Lower leg skin (tissue), 4 donors: ENCODE results near the gene CDK17. TPM values are rescaled to one million over a fixed set of nuclear protein-coding genes. Genes with fewer than 3 reads are reported as not detected.

Experiments
- DNase-seq, 2 donors: peaks; one replicate each; pipeline ENCODE4 v3.0.0-alpha.2; 2019; ENCODE audit warnings: low spot score in 2 of 2
- H3K4me3 ChIP-seq: fragments of 200-600 bp; sonication (generic); 2 replicates; pipeline ENCODE4 v1.5.1; 2017; ENCODE audit warnings: mild to moderate bottlenecking, low read depth; ENCODE audit not compliant: poor library complexity, severe bottlenecking
- POLR2A ChIP-seq, 2 donors: fragments of 450-650 bp; IDR thresholded peaks; one replicate each; pipeline ENCODE4 v1.6.1; 2016 to 2017; ENCODE audit warnings: antibody characterized with exemption in 2 of 2, mild to moderate bottlenecking in 1 of 2, moderate library complexity in 1 of 2
- WGBS, 2 donors: methylation state at CpG; one replicate each; pipeline ENCODE4 v1.1.5; 2018; 5-methylcytosine and 5-hydroxymethylcytosine counted together
- intact Hi-C: fragments of 100-400 bp; cut with DNase I; formaldehyde crosslinking; loops from one replicate; pipeline ENCODE4 v1.15.0; 2023; ENCODE audit warnings: low total_unique reads
- total RNA-seq, 4 donors: library from RNA; depleted of rRNA; stranded (reverse); fragments of >200 nt; gene quantifications; one replicate each; pipeline ENCODE4 v1.1.0, GENCODE V29; 2016
- TF ChIP-seq, protein P1 (sequence below), 3 donors: fragments of 450-650 bp; IDR thresholded peaks; one replicate each; pipeline ENCODE4 v1.5.1; 2016; ENCODE audit warnings: antibody characterized with exemption in 3 of 3, mild to moderate bottlenecking in 3 of 3, moderate library complexity in 2 of 3

Gene CDK17
- total RNA-seq, 4 donors from 2014 or later: 27.3 to 41.9 (median 30.8) TPM

DNA sequence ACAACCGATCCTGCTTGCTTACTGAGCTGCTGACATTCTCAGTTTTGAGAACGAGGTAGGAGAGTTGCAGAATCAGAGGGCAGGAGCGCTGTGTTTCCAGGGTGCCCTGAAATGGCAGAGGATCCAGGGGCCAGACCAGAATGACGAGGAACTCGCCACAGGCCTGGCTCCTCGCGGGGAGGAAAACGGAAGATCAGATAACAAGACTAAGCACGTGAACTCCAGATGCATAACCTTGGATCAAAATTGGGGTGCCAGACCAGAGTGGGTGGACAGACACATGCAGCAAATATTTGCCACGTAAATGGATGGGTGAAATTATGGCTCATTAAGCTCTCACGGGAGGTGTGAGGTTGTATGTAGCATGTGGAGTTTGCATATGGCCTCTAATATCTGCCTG lies 159.6 kb downstream of the CDK17 start:
- intact Hi-C loops: no loop called here
- H3K4me3 ChIP-seq: no peak overlapping the region
- DNase-seq: peak in 1 of 2 donors; percentile 79
- 53 to 61% methylated on average over 11 of the region's 11 CpGs for WGBS, 2 donors
- TF ChIP-seq, protein P1, sequence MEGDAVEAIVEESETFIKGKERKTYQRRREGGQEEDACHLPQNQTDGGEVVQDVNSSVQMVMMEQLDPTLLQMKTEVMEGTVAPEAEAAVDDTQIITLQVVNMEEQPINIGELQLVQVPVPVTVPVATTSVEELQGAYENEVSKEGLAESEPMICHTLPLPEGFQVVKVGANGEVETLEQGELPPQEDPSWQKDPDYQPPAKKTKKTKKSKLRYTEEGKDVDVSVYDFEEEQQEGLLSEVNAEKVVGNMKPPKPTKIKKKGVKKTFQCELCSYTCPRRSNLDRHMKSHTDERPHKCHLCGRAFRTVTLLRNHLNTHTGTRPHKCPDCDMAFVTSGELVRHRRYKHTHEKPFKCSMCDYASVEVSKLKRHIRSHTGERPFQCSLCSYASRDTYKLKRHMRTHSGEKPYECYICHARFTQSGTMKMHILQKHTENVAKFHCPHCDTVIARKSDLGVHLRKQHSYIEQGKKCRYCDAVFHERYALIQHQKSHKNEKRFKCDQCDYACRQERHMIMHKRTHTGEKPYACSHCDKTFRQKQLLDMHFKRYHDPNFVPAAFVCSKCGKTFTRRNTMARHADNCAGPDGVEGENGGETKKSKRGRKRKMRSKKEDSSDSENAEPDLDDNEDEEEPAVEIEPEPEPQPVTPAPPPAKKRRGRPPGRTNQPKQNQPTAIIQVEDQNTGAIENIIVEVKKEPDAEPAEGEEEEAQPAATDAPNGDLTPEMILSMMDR (IDR thresholded peaks at IDR 0.05): no peak
- no peak for TF ChIP-seq POLR2A (IDR thresholded peaks at IDR 0.05)

DNA sequence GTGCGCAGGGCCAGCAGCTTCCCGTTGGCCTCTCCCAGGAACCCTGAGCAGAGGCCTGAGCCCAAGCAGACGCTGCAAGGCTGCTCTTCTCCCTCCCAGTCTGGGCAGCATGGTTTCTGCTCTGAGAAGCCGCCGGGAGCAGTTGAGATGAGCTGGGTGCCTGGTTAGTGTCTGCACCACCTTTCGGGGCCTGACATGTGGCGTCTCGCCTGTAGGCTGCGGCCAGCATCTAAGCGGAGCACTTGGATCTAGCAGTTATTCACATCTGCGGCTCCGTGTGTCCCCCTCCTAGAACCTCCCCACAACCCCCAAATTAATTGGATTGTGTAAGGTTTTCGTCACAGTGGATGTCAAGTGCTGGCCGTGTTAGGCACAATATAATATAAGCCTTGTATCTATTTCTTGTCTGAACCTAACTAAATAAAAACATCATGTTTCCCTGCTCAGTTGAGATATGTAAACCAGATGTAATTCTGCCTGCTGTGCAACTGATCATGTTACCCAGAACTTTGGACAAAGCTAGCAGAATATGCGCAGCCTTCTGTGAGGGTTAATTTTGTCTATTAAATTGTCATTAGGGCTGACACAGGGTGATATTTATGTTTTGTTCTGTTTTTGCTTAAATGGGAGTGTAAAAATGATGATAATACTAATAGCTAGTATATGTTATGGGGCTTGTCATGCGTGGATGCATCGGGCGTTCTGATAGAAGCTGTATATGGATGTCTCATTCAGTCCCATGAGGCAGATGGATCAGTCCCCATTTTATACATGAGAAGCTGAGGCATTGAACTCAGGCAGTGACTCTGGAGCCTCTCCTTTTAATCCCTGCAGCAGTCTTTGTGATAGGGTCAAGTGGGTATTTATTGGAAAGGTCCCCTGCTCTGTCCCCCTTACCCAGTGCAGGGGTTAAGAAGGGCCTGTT lies 160.3 kb downstream of the CDK17 start:
- intact Hi-C loops: no loop called here
- DNase-seq: peak in 1 of 2 donors; percentile 85
- no peak for TF ChIP-seq POLR2A (IDR thresholded peaks at IDR 0.05)
- TF ChIP-seq, protein P1 (IDR thresholded peaks at IDR 0.05): no peak
- 69 to 75% methylated on average over 18 of the region's 18 CpGs for WGBS, 2 donors
- H3K4me3 ChIP-seq: no peak overlapping the region

DNA sequence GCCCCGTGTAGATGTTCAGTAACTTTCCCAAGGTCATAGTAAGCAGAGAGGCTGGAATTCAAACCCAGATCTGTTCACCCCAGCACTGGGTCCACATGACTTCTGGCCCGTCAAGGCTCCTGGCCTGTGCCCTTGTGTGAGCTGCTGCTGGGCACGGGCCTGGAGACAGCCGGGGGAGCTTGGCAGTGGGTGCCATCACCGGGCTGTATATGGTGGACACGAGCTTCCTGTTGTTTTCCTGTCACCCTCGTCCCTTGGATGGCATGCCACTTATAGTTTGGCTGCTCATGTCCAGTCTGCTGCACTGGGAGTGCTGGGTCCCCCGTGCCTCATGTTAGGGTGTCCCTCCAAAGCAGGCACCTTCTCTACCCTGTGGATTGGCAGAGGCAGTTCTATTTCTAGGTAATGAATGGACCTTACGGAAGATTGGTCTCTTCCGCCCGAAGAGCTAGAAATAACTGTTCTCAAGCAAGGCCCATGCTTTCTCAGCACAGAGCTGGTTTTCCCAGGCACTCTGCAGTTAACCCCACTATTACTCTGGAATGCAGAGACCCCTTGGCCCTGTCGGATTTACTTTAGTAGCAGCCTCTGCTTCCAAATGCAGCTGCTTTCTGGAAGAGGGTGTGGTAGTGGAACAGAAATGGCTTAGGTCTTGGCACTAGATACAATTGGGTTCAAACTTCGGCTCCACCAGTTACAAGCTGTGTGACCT lies 161.7 kb downstream of the CDK17 start:
- intact Hi-C loops: no loop called here
- no peak overlapping the region for H3K4me3 ChIP-seq
- 65 to 68% methylated on average over 13 of the region's 13 CpGs for WGBS, 2 donors
- no peak for TF ChIP-seq POLR2A (IDR thresholded peaks at IDR 0.05)
- TF ChIP-seq, protein P1 (IDR thresholded peaks at IDR 0.05): no peak
- peak in 1 of 2 donors; percentile 85 for DNase-seq

DNA sequence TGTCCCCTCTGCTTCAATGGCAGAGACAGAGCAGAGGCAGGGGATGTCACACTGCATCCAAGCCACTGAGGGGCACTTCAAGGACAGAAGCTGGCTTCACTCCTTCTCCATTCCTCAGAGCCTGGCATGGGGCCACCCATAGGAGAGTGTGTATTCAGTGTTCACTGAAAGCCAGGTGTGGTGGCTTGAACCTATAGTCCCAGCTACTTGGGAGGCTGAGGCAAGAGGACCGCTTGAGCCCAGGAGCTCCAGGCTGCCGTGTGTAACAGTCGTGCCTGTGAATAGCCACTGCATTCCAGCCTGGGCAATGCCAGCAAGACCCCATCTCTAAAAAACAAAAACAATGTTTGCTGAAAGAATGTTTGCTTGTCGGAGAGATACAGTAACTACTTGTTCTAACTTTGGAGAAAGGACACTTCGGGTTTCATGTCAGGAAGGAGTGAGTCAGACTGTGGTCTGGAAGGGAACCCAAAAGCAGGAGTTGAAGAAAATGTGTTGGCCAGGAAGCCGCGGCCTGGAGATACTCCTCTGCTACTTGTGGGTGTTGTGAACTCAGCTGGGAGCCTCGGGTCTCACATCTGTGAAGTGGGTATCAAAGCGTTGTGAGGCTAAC lies 162.7 kb downstream of the CDK17 start:
- peak; percentile 81 to 94 for DNase-seq
- TF ChIP-seq, protein P1 (IDR thresholded peaks at IDR 0.05): no peak
- no peak for TF ChIP-seq POLR2A (IDR thresholded peaks at IDR 0.05)
- WGBS, 2 donors: 34 to 36% methylated on average over 9 of the region's 9 CpGs
- H3K4me3 ChIP-seq: no peak overlapping the region
- intact Hi-C loops: no loop called here

DNA sequence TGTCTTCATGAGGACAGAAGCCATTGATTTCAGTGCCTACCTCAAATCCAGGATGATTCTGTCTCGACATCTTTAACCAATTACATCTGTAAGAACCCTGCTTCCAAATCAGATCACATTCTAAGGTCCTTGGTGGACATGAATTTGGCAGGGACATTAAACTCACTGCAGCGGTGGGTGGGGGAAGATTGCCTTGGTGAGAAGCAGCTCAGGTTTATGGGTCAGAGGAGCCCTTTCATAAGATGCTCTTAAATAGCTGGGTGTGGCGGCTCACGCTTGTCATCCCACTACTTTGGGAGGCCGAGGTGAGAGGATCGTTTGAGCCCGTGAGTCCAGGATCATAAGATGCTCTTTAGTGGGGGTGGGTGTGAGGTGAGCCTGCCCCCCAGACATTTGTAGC lies 163.2 kb downstream of the CDK17 start:
- intact Hi-C loops: no loop called here
- no peak overlapping the region for H3K4me3 ChIP-seq
- WGBS, 2 donors: 65 to 86% methylated on average over 7 of the region's 7 CpGs
- TF ChIP-seq, protein P1 (IDR thresholded peaks at IDR 0.05): no peak
- DNase-seq: no peak
